COR-L47 (cell line): Measurements from ENCODE around the gene OSBPL10.
"Not testable (repeated sequence)": the region's sequence is repeated elsewhere in the genome, so short reads cannot be mapped to it uniquely, and the experiment has no call there.

Source experiments
- DNase-seq: peaks from one replicate; lab custom pipeline; 2025; lab: John Stamatoyannopoulos, UW

OSBPL10 gene

GRCh38 chr3:31815006-31815405 is 166.1 kb downstream of the OSBPL10 start:
- no peak for DNase-seq

GRCh38 chr3:31813686-31814085 is 167.4 kb downstream of the OSBPL10 start:
- DNase-seq, result no peak

GRCh38 chr3:31813197-31813596 is 167.9 kb downstream of the OSBPL10 start:
- no peak for DNase-seq

- no peak for DNase-seq
Measured at GRCh38 chr3:31810991-31811433, 170.1 kb downstream of the OSBPL10 start.

GRCh38 chr3:31808143-31808720 is 172.8 kb downstream of the OSBPL10 start:
- no peak for DNase-seq

GRCh38 chr3:31804251-31805051 is 176.6 kb downstream of the OSBPL10 start:
- no peak for DNase-seq

- DNase-seq, result no peak
Measured at GRCh38 chr3:31802981-31803740, 177.9 kb downstream of the OSBPL10 start.

- DNase-seq, result no peak
Measured at GRCh38 chr3:31800436-31800835, 180.6 kb downstream of the OSBPL10 start.

- no peak for DNase-seq
Measured at GRCh38 chr3:31798840-31799239, 182.2 kb downstream of the OSBPL10 start.

GRCh38 chr3:31793821-31794220 is 187.2 kb downstream of the OSBPL10 start:
- no peak for DNase-seq

GRCh38 chr3:31791090-31791430 is 190.0 kb downstream of the OSBPL10 start:
- no peak for DNase-seq

- no peak for DNase-seq
Measured at GRCh38 chr3:31790193-31791089, 190.6 kb downstream of the OSBPL10 start.

- no peak for DNase-seq
Measured at GRCh38 chr3:31789429-31789828, 191.6 kb downstream of the OSBPL10 start.

GRCh38 chr3:31785734-31786133 is 195.3 kb downstream of the OSBPL10 start:
- no peak for DNase-seq

- DNase-seq, result no peak
Measured at GRCh38 chr3:31785286-31785685, 195.8 kb downstream of the OSBPL10 start.

- not testable (repeated sequence) for DNase-seq
Measured at GRCh38 chr3:31783851-31784250, 197.2 kb downstream of the OSBPL10 start.

GRCh38 chr3:31782306-31782705 is 198.8 kb downstream of the OSBPL10 start:
- DNase-seq, result not testable (repeated sequence)

GRCh38 chr3:31779514-31779913 is 201.5 kb downstream of the OSBPL10 start:
- no peak for DNase-seq

- no peak for DNase-seq
Measured at GRCh38 chr3:31777887-31778286, 203.2 kb downstream of the OSBPL10 start.

- DNase-seq, result no peak
Measured at GRCh38 chr3:31777092-31777491, 204.0 kb downstream of the OSBPL10 start.

- DNase-seq, result no peak
Measured at GRCh38 chr3:31776016-31776415, 205.0 kb downstream of the OSBPL10 start.

GRCh38 chr3:31775383-31775782 is 205.7 kb downstream of the OSBPL10 start:
- DNase-seq, result no peak
